ENCODE results near the gene NIPAL1.

Gene NIPAL1

DNA sequence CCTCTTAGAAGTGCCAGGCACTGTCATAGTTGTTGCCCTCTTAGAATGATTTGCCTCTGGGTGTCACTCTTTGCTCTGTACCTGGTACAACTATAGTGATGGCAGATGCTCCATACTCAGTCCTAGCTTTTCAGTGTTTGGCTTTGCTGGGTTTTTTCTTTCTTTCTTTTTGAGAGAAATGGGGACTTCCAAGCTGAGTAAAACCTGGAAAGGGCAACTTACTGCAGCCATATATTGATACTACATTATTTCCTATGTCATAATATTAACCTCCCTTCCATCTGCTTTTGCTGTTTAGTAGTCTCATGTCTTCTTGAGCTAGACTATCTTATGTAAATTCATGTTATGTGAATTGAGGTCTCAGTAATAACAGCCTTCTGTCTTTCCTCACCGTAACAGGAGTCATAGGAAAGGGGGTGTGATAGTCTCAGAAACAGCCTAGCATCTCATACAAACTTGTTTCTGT, 49.0 kb downstream of the NIPAL1 start:
- no peak for DNase-seq (ENCODE audit: low read depth in 2 of 2)

DNA sequence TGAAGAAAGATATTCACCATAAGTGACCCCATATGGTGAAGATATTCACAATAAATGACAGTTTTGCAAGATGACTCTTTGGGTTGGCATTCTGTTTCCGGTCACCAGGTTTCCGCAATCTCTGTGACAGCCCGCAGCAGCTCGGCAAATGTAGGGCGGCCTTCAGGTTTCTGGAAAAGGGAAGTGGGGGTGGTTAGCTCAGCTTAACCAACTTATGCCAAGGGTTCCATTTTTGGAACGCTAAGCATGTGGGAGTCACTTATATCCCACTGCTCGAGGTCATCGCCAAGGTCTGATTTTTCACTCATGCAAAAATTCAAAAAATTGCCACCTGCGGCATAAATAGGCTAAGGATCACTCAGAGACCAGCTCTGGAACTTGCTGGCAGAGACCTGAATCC, 51.0 kb downstream of the NIPAL1 start:
- DNase-seq (ENCODE audit: low read depth in 2 of 2): no peak

DNA sequence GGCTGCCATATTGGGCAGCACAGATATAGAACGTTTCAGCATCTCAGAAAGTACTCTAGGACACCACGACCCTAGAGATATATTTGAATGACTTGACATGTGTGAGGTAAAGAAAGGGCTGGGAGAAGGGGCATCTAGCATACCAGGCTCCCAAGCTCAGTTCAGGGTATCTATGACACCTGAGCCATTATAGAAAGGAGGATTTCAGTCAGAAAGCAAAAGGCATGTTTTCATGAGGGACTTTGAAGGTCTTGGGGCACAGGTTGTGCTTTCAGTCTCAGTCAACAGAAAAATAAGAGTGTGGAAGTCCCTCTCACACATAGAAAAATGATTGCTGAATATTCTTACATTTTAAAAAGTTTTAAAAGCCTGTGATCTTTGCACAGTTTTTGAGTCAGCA, 51.6 kb downstream of the NIPAL1 start:
- DNase-seq (ENCODE audit: low read depth in 2 of 2): no peak

DNA sequence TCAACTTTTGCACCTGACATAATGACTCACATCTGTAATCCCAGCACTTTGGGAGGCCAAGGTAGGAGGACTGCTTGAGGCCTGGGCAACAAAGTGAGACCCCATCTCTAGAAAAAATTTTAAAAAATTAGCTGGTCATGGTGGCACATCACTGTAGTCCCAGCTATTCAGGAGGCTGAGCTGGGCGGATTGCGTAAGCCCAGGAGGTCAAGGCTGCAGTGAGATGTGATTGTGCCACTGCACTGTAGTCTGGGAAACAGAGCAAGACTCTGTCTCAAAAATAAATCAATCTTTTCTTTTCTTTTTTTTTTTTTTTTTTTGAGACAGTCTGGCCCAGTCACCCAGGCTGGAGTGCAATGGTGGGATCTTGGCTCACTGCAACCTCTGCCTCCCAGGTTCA, 52.5 kb downstream of the NIPAL1 start:
- no peak for DNase-seq (ENCODE audit: low read depth in 2 of 2)

DNA sequence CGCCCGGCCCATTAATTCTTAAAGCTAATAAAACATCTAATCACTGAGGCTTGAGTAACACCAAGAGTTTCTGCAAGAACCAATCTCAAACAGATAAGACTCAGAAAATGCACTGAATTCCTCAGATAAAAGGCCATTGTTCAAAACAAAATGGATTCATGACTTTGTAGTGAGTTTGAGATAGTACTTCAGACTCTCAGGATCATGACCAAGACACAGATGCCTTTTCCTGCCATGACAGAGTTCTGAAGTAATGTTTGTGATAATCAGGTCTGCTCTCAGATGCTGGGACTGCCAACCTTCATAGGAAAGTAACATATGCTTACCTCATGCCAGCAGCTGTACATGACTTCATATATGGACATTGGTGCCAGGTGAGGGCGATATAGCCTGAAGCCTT, 54.6 kb downstream of the NIPAL1 start:
- no peak for DNase-seq (ENCODE audit: low read depth in 2 of 2)

DNA sequence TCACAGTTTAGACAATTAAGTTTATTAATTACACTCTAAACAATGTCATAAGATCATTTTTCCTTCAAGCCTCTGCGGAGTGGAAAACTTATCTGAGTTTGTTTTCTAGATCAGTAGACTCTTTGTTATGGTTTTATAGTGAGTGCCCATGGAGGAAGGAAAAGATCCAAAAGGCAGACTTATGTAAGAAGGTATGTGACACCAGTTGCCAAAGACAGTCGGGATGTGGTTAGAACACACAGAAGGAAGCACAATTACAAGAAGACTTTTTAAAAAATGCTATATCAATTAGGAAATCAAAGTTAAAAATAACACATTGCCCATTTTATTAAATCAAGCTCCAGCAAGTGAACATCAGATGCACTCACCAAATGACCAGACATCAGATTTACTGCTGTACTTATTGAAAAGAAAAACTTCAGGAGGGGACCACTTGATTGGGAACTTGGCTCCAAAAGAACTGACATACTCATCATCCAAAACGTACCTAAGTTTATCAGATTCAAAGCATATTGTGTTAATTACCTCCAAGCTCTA, 57.1 kb downstream of the NIPAL1 start:
- DNase-seq (ENCODE audit: low read depth in 2 of 2): no peak

DNA sequence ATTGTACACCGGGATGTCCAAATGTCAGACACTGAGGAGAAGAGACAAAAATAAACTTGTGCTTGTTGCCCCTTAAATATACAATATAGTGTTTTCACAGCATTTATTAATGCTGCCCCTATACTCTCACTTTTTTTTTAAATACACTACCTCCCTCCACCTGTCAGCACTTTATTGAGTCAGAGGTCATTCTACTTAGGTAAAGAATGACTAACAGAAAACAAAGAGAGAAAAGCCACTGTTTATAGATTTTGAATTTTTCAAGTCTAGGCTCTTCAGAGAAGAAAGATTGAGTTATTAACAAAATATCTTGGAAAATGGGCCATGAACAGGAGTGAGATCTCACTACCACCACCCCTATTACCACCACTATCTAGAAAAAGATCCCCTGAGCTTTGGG, 58.1 kb downstream of the NIPAL1 start:
- no peak for DNase-seq (ENCODE audit: low read depth in 2 of 2)

DNA sequence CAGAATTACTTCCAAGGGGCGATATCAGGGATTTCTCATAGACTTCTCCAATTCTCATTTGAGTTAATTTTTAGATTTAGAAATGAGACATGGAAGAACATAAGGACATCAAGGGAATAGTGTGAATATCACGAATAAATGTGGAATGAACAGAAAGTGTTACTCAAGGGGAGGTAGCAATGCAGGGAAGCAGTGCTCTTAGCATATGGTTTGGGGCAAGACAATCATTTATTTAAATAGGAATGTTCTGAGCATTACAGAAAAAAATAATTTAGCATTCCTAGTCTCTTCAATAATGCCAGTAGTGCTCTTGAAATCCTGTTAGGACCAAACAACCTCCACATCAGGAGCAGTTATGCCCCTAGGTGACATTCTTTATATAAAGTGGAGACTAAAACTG, 61.9 kb downstream of the NIPAL1 start:
- no peak for DNase-seq (ENCODE audit: low read depth in 2 of 2)

DNA sequence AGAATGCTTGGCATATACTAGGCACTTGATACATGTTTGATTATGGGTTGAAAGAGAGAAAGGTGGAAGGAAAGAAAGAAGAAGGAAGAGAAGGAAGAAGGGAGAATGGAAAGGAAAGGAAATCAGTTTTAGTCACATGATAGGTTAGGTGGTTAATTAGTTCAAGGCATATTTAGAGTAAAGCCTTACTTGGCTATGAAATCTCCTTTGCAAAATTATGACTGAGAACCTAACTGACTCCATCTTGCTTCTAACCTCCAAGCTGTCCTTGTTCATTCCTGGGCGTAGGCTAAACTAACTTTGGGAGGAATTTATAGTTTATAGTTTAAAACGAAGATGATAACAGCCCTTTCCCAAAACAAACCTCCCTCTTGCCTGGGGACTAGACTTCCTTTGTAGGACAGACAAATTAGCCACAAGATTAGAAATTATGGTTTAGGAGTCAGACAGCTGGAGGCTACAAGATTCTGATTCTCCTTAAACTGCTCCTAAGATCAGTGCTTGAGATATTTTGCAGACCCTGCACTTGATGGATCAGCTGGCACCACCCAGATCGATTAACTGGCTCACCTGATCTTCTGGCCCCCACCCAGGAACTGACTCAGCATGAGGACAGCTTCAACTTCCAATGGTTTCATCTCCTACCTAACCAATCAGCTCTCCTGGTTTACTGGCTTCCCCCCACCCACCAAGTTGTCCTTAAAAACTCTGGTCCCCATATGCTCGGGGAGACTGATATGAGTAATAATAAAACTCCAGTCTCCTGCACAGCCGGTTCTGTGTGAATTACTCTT, 62.5 kb downstream of the NIPAL1 start:
- DNase-seq (ENCODE audit: low read depth in 2 of 2): no peak

DNA sequence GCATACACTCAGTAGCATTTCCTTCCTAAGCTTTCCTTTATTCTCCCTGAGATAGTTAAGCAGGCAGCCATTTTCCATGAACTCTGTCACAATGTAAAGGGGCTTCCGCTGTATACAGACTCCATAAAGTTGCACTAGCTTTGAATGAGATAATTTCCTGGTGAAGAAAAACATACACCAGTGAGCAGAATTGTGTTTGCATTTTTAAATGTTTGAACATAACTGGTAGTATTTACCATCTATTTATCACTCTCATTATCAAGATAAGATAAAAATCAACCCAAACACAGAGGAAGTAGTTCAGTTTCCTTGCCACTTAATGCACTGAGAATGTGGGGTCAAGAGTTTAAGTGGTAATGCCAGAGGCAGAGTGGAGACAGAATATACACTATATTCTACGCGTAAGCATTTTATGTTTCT, 63.4 kb downstream of the NIPAL1 start:
- no peak for DNase-seq (ENCODE audit: low read depth in 2 of 2)

DNA sequence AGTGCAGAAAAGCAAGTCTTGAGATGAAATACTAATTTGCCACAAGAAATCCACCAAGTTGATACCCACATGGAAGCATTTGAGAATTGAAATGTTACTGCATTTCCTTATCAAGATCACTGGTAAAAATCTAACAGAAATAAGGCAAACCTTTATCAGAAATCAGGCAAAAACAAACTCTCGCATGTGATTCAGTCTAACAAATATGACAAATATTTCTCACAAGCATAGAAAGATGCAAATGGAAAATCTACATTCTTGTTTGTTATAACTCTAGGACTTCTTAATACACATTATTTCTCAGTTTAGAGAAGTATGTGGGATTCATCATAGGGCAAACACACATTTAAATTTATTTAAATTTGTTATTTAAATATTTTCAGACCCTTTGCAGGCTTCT, 64.6 kb downstream of the NIPAL1 start:
- no peak for DNase-seq (ENCODE audit: low read depth in 2 of 2)

DNA sequence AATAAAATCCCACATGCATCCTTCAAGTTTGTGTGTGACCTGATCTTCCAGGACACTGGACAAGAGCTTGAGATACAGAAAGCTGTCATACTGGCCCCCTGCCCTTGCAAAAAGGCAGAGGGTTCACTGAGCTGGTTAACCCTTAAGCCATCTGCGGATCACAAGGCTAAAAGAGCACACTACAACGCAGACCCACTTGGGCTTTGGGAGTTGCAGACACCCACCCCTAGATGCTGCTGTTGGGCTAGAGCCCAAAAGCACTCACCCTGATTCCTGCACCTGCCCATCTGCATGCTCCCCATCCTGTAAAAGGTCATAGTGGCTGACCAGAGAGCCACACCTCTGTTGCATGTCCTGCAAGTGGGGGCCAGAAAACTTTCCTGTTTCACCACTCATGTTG, 66.4 kb downstream of the NIPAL1 start:
- DNase-seq (ENCODE audit: low read depth in 2 of 2): no peak

DNA sequence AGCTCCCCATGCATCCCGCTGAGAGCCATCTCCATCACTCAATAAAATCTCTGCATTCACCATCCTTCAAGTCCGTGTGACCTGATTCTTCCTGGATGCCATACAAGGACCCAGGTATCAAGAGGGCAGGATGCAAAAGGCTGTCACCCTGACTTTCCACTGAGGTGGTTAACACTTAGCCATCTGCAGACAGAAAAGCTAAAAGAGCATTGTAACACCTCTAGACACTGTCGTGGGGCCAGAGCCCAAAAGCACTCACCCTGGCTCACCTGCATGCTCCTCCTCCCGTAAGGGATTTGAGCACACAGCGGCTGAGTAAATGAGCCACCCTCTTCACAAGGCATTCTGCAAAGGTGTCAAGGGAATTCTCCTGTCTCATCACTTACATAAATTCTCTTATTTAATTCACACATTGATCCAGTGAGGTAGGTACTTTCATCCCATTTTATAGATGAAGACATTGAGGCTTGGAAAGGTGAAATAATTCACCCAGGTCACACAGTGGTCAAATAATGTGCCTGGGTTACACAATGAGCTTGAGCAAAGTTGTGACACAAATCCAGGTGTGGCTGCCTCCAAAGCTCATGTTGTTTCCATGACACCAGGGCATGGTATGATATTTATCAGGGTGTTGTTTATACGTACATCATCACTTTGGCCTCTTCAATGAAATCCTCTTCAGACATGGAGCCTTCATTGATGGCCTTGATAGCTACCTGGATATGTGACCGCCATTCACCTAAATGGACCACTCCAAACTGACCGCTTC, 69.4 kb downstream of the NIPAL1 start:
- DNase-seq (ENCODE audit: low read depth in 2 of 2): no peak
